Measurements from ENCODE around the gene SLX9. TPM values are rescaled to one million over a fixed set of nuclear protein-coding genes. Genes with fewer than 3 reads are reported as not detected.

Gene SLX9
- total RNA-seq, 1 experiment from 2014 or later = 31.3 TPM

GRCh38 chr21:45001134-45002095 lies 61.6 kb downstream of the SLX9 start:
- DNase-seq (ENCODE audit: low spot score) = peak; percentile 9

- no peak for DNase-seq (ENCODE audit: low spot score)
Measured at GRCh38 chr21:45002381-45003204, 62.8 kb downstream of the SLX9 start.

- no peak for DNase-seq (ENCODE audit: low spot score)
Measured at GRCh38 chr21:45003331-45004058, 63.7 kb downstream of the SLX9 start.

- no peak for DNase-seq (ENCODE audit: low spot score)
Measured at GRCh38 chr21:45004059-45004422, 64.2 kb downstream of the SLX9 start.

- DNase-seq (ENCODE audit: low spot score) = peak; percentile 20
Measured at GRCh38 chr21:45004481-45005247, 64.8 kb downstream of the SLX9 start.

- no peak for DNase-seq (ENCODE audit: low spot score)
Measured at GRCh38 chr21:45006536-45007095, 66.8 kb downstream of the SLX9 start.

GRCh38 chr21:45009616-45010015 lies 69.8 kb downstream of the SLX9 start:
- no peak for DNase-seq (ENCODE audit: low spot score)

GRCh38 chr21:45010096-45010495 lies 70.3 kb downstream of the SLX9 start:
- DNase-seq (ENCODE audit: low spot score) = no peak

- no peak for DNase-seq (ENCODE audit: low spot score)
Measured at GRCh38 chr21:45010860-45011259, 71.0 kb downstream of the SLX9 start.

- no peak for DNase-seq (ENCODE audit: low spot score)
Measured at GRCh38 chr21:45011426-45011825, 71.6 kb downstream of the SLX9 start.

GRCh38 chr21:45011911-45012661 lies 72.3 kb downstream of the SLX9 start:
- DNase-seq (ENCODE audit: low spot score) = peak; percentile 16

- DNase-seq (ENCODE audit: low spot score) = peak; percentile 16
Measured at GRCh38 chr21:45012662-45013259, 72.9 kb downstream of the SLX9 start.

- DNase-seq (ENCODE audit: low spot score) = no peak
Measured at GRCh38 chr21:45013260-45013841, 73.5 kb downstream of the SLX9 start.

- no peak for DNase-seq (ENCODE audit: low spot score)
Measured at GRCh38 chr21:45014747-45015468, 75.1 kb downstream of the SLX9 start.

- DNase-seq (ENCODE audit: low spot score) = no peak
Measured at GRCh38 chr21:45015469-45015860, 75.6 kb downstream of the SLX9 start.

- DNase-seq (ENCODE audit: low spot score) = no peak
Measured at GRCh38 chr21:45016031-45016405, 76.2 kb downstream of the SLX9 start.

GRCh38 chr21:45016406-45017038 lies 76.7 kb downstream of the SLX9 start:
- DNase-seq (ENCODE audit: low spot score) = no peak
